ENCODE data around the gene OR6X1.

DNA sequence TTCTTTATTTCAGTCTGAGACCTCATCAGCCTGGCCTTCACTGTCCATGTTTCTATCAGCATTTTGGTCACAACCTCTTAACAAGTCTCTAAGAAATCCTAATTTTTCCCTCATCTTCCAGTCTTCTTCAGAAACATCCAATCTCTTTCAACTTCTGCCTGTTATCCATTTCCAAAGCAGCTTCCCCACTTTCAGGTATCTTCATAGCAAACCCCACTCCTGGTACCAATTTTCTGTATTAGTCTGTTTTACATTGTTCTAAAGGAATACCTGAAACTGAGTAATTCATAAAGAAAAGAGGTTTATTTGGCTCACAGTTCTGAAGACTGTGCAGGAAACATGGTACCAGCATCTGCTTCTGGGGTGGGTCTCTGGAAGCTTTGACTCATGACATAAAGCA is 8.1 kb upstream of the OR6X1 start:
- TF ChIP-seq POLR2AphosphoS5 (IDR thresholded peaks at IDR 0.05), result no peak
- TF ChIP-seq POLR2A (IDR thresholded peaks at IDR 0.05), result no peak
- TF ChIP-seq, protein P1, sequence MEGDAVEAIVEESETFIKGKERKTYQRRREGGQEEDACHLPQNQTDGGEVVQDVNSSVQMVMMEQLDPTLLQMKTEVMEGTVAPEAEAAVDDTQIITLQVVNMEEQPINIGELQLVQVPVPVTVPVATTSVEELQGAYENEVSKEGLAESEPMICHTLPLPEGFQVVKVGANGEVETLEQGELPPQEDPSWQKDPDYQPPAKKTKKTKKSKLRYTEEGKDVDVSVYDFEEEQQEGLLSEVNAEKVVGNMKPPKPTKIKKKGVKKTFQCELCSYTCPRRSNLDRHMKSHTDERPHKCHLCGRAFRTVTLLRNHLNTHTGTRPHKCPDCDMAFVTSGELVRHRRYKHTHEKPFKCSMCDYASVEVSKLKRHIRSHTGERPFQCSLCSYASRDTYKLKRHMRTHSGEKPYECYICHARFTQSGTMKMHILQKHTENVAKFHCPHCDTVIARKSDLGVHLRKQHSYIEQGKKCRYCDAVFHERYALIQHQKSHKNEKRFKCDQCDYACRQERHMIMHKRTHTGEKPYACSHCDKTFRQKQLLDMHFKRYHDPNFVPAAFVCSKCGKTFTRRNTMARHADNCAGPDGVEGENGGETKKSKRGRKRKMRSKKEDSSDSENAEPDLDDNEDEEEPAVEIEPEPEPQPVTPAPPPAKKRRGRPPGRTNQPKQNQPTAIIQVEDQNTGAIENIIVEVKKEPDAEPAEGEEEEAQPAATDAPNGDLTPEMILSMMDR (IDR thresholded peaks at IDR 0.05), result no peak

Measured in sigmoid colon (tissue), 4 donors.